ENCODE data around the gene NR1D1. TPM values are rescaled to one million over a fixed set of nuclear protein-coding genes. Genes with fewer than 3 reads are reported as not detected.

Gene NR1D1
- total RNA-seq, 8 experiments from 2014 or later = 0.60 to 12.7 (median 2.7) TPM

GRCh38 chr17:40067710-40068109, 32.7 kb downstream of the NR1D1 start:
- Histone ChIP-seq H3K27ac (no peak overlapping the region), H3K4me1 (replicated peaks in 1 of 2) (peaks cover 57 to 71% of the 10 kb centered on the region in 2 donors), H3K4me3 (no peak overlapping the region)
- in situ Hi-C loops (cut with MboI; ENCODE audit: low pct_unique_long_range_greater_than_20kb in 2 of 9, low sequenced_read_pairs in 9 of 9, unreplicated experiment in 9 of 9) = no loop called here
- no peak for ATAC-seq (replicated peaks in 6 of 8)
- WGBS, 10 experiments = 92 to 100% methylated on average over 2 to 7 of the region's 7 CpGs; no CpG with 5 or more reads in 8 of the 10 experiments

GRCh38 chr17:40065769-40066510, 34.4 kb downstream of the NR1D1 start:
- peak overlapping the region in 3 of 5 donors; percentile 87 to 99 (median 91) for H3K4me3 ChIP-seq
- in situ Hi-C loops (cut with MboI; ENCODE audit: low pct_unique_long_range_greater_than_20kb in 2 of 9, low sequenced_read_pairs in 9 of 9, unreplicated experiment in 9 of 9) = no loop called here
- peak overlapping the region in 1 of 2 donors; percentile 54 for H3K27ac ChIP-seq
- ATAC-seq (replicated peaks in 6 of 8) = no peak
- WGBS, 10 experiments = 20 to 100% (median 50%) methylated on average over 1 to 6 of the region's 11 CpGs; no CpG with 5 or more reads in 3 of the 10 experiments
- H3K4me1 ChIP-seq (replicated peaks in 1 of 2) = peaks cover 55 to 58% of the 10 kb centered on the region in 2 donors

GRCh38 chr17:40064971-40065768, 35.2 kb downstream of the NR1D1 start:
- H3K4me3 ChIP-seq = peak overlapping the region; percentile 87 to 100 (median 99)
- WGBS, 10 experiments = 0 to 40% (median 8%) methylated on average over 2 to 5 of the region's 10 CpGs; no CpG with 5 or more reads in 2 of the 10 experiments
- H3K27ac ChIP-seq = peak overlapping the region; percentile 54 to 97
- peaks cover 49 to 50% of the 10 kb centered on the region in 2 donors for H3K4me1 ChIP-seq (replicated peaks in 1 of 2)
- in situ Hi-C loops (cut with MboI; ENCODE audit: low pct_unique_long_range_greater_than_20kb in 2 of 9, low sequenced_read_pairs in 9 of 9, unreplicated experiment in 9 of 9) = no loop called here
- ATAC-seq (replicated peaks in 6 of 8) = peak in 6 of 8 experiments; percentile 1 to 25 (median 10)

- H3K27ac ChIP-seq = peak overlapping the region; percentile 93 to 97
- 0 to 40% (median 0%) methylated on average over 1 to 4 of the region's 10 CpGs; no CpG with 5 or more reads in 5 of the 10 experiments for WGBS, 10 experiments
- ATAC-seq (replicated peaks in 6 of 8) = peak in 5 of 8 experiments; percentile 17 to 51 (median 44)
- H3K4me1 ChIP-seq (replicated peaks in 1 of 2) = peaks cover 38 to 39% of the 10 kb centered on the region in 2 donors
- in situ Hi-C loops (cut with MboI; ENCODE audit: low pct_unique_long_range_greater_than_20kb in 2 of 9, low sequenced_read_pairs in 9 of 9, unreplicated experiment in 9 of 9) = no loop called here
- peak overlapping the region; percentile 87 to 100 (median 99) for H3K4me3 ChIP-seq
Measured at GRCh38 chr17:40063901-40064531, 36.4 kb downstream of the NR1D1 start.

- peaks cover 33% of the 10 kb centered on the region in 2 donors for H3K4me1 ChIP-seq (replicated peaks in 1 of 2)
- ATAC-seq (replicated peaks in 6 of 8) = peak; percentile 53 to 73 (median 64)
- WGBS, 10 experiments = 0% methylated on average over 2 of the region's 42 CpGs; no CpG with 5 or more reads in 9 of the 10 experiments
- H3K4me3 ChIP-seq = peak overlapping the region; percentile 87 to 100 (median 99)
- in situ Hi-C loops (cut with MboI; ENCODE audit: low pct_unique_long_range_greater_than_20kb in 2 of 9, low sequenced_read_pairs in 9 of 9, unreplicated experiment in 9 of 9) = no loop called here
- H3K27ac ChIP-seq = peak overlapping the region; percentile 93 to 97
Measured at GRCh38 chr17:40063187-40063771, 37.1 kb downstream of the NR1D1 start.

GRCh38 chr17:40062329-40063186, 37.8 kb downstream of the NR1D1 start, which contains the start of gene THRA:
TSS of gene THRA (plus strand) at chr17:40062965. CDS start at chr17:40074489, 11,524 bp downstream.
- peaks cover 29% of the 10 kb centered on the region in 2 donors for H3K4me1 ChIP-seq (replicated peaks in 1 of 2)
- ATAC-seq (replicated peaks in 6 of 8) = peak; percentile 63 to 88 (median 72)
- peak within 1 kb of the TSS; percentile 93 to 97 for H3K27ac ChIP-seq
- in situ Hi-C loops (cut with MboI; ENCODE audit: low pct_unique_long_range_greater_than_20kb in 2 of 9, low sequenced_read_pairs in 9 of 9, unreplicated experiment in 9 of 9) = no loop called here
- WGBS, 10 experiments = 0 to 16% (median 5%) methylated on average over 1 to 11 of the region's 83 CpGs; no CpG with 5 or more reads in 4 of the 10 experiments
- peak within 1 kb of the TSS; percentile 87 to 100 (median 99) for H3K4me3 ChIP-seq

- Histone ChIP-seq H3K4me1 (replicated peaks in 1 of 2) (peaks cover 29% of the 10 kb centered on the region in 2 donors), H3K27ac (no peak overlapping the region), H3K4me3 (no peak overlapping the region)
- no peak for ATAC-seq (replicated peaks in 6 of 8)
- in situ Hi-C loops (cut with MboI; ENCODE audit: low pct_unique_long_range_greater_than_20kb in 2 of 9, low sequenced_read_pairs in 9 of 9, unreplicated experiment in 9 of 9) = no loop called here
- whole genome bisulfite sequencing, 10 experiments = 83 to 100% methylated on average over 1 to 2 of the region's 10 CpGs; no CpG with 5 or more reads in 8 of the 10 experiments
Measured at GRCh38 chr17:40061609-40062038, 38.8 kb downstream of the NR1D1 start.

GRCh38 chr17:40060887-40061608, 39.3 kb downstream of the NR1D1 start:
- Histone ChIP-seq H3K27ac (no peak overlapping the region), H3K4me3 (no peak overlapping the region), H3K4me1 (replicated peaks in 1 of 2) (peaks cover 26 to 29% of the 10 kb centered on the region in 2 donors)
- no peak for ATAC-seq (replicated peaks in 6 of 8)
- WGBS, 10 experiments = 0 to 93% (median 59%) methylated on average over 1 to 6 of the region's 11 CpGs; no CpG with 5 or more reads in 4 of the 10 experiments
- in situ Hi-C loops (cut with MboI; ENCODE audit: low pct_unique_long_range_greater_than_20kb in 2 of 9, low sequenced_read_pairs in 9 of 9, unreplicated experiment in 9 of 9) = no loop called here

GRCh38 chr17:40059729-40060475, 40.5 kb downstream of the NR1D1 start:
- in situ Hi-C loops (cut with MboI; ENCODE audit: low pct_unique_long_range_greater_than_20kb in 2 of 9, low sequenced_read_pairs in 9 of 9, unreplicated experiment in 9 of 9) = no loop called here
- no peak overlapping the region for H3K27ac ChIP-seq
- WGBS, 10 experiments = 0 to 93% (median 51%) methylated on average over 1 to 5 of the region's 8 CpGs; no CpG with 5 or more reads in 4 of the 10 experiments
- H3K4me1 ChIP-seq (replicated peaks in 1 of 2) = peaks cover 16 to 21% of the 10 kb centered on the region in 2 donors
- H3K4me3 ChIP-seq = no peak overlapping the region
- no peak for ATAC-seq (replicated peaks in 6 of 8)

- H3K4me3 ChIP-seq = no peak overlapping the region
- 80 to 100% (median 100%) methylated on average over 1 of the region's 1 CpG; no CpG with 5 or more reads in 6 of the 10 experiments for WGBS, 10 experiments
- no peak for ATAC-seq (replicated peaks in 6 of 8)
- in situ Hi-C loops (cut with MboI; ENCODE audit: low pct_unique_long_range_greater_than_20kb in 2 of 9, low sequenced_read_pairs in 9 of 9, unreplicated experiment in 9 of 9) = no loop called here
- H3K27ac ChIP-seq = no peak overlapping the region
- H3K4me1 ChIP-seq (replicated peaks in 1 of 2) = peaks cover 7 to 13% of the 10 kb centered on the region in 2 donors
Measured at GRCh38 chr17:40058865-40059264, 41.5 kb downstream of the NR1D1 start.

All from motor neuron (in vitro differentiated cells).